GM19468 (cell line): Measurements from ENCODE around the gene PITPNM2.

Source experiments
- ATAC-seq: cut with Tn5 transposase; IDR thresholded peaks from one replicate; pipeline ENCODE4 v1.9.1; 2021; ENCODE audit warnings: mild to moderate bottlenecking, moderate library complexity, moderate number of reproducible peaks; ENCODE audit not compliant: unreplicated experiment; ENCODE audit errors: extremely low read depth

Gene PITPNM2

GRCh38 chr12:123150744-123151456 is at the start of gene PITPNM2:
Gene PITPNM2, minus strand, starts transcription at chr12:123151090. Its CDS starts 116,500 bp downstream, at chr12:123034590.
- ATAC-seq = no peak

GRCh38 chr12:123200414-123200813 is 49.5 kb upstream of the PITPNM2 start:
- no peak for ATAC-seq

- no peak for ATAC-seq
Observed at GRCh38 chr12:123199936-123200335, 49.0 kb upstream of the PITPNM2 start.

- no peak for ATAC-seq
Observed at GRCh38 chr12:123187637-123188036, 36.7 kb upstream of the PITPNM2 start.

GRCh38 chr12:123180171-123180570 is 29.3 kb upstream of the PITPNM2 start:
- ATAC-seq = no peak

GRCh38 chr12:123171967-123172366 is 21.1 kb upstream of the PITPNM2 start:
- ATAC-seq = no peak

GRCh38 chr12:123167329-123167728 is 16.4 kb upstream of the PITPNM2 start:
- ATAC-seq = no peak

GRCh38 chr12:123165537-123165936 is 14.6 kb upstream of the PITPNM2 start:
- ATAC-seq = no peak

- ATAC-seq = no peak
Observed at GRCh38 chr12:123164710-123165261, 13.9 kb upstream of the PITPNM2 start.

- ATAC-seq = no peak
Observed at GRCh38 chr12:123164222-123164621, 13.3 kb upstream of the PITPNM2 start.

- ATAC-seq = no peak
Observed at GRCh38 chr12:123163227-123163626, 12.3 kb upstream of the PITPNM2 start.

GRCh38 chr12:123160801-123161487 is 10.1 kb upstream of the PITPNM2 start:
- no peak for ATAC-seq

GRCh38 chr12:123153906-123154305 is 3.0 kb upstream of the PITPNM2 start:
- ATAC-seq = no peak

GRCh38 chr12:123152833-123153232 is 1.9 kb upstream of the PITPNM2 start:
- no peak for ATAC-seq

GRCh38 chr12:123151457-123152454 is 866 bp upstream of the PITPNM2 start:
- no peak for ATAC-seq

- no peak for ATAC-seq
Observed at GRCh38 chr12:123150275-123150743, 581 bp downstream of the PITPNM2 start.

GRCh38 chr12:123149501-123150274 is 1.2 kb downstream of the PITPNM2 start:
- ATAC-seq = no peak

GRCh38 chr12:123149088-123149487 is 1.8 kb downstream of the PITPNM2 start:
- ATAC-seq = no peak

- no peak for ATAC-seq
Observed at GRCh38 chr12:123148655-123149054, 2.2 kb downstream of the PITPNM2 start.
